Gastrocnemius medialis (tissue), 4 donors: ENCODE measurements around the gene STYX.
A peak's percentile ranks its signal among the peaks of the same experiment; 100 is the strongest.

Experiments used
- POLR2A ChIP-seq, 2 donors: fragments of 450-650 bp; IDR thresholded peaks; one replicate each; pipeline ENCODE4 v1.6.1; 2017; ENCODE audit warnings: antibody characterized with exemption in 2 of 2, mild to moderate bottlenecking in 2 of 2, moderate library complexity in 2 of 2
- TF ChIP-seq, protein P1 (sequence below), 5 experiments: fragments of 450-650 bp in 3 of 5; fragments of 200-600 bp in 2 of 5; sonication (generic) in 2 of 5; IDR thresholded peaks in 4 of 5; conservative IDR thresholded peaks in 1 of 5; 1 replicate in 4 of 5; 2 replicates in 1 of 5; pipeline ENCODE4 v1.5.1; 2016 to 2019; ENCODE audit warnings: antibody characterized with exemption in 5 of 5, mild to moderate bottlenecking in 3 of 5, moderate library complexity in 3 of 5

GRCh38 chr14:52695481-52696091 lies 34.4 kb upstream of the STYX start, which contains the start of gene ERO1A:
- TF ChIP-seq, protein P1, sequence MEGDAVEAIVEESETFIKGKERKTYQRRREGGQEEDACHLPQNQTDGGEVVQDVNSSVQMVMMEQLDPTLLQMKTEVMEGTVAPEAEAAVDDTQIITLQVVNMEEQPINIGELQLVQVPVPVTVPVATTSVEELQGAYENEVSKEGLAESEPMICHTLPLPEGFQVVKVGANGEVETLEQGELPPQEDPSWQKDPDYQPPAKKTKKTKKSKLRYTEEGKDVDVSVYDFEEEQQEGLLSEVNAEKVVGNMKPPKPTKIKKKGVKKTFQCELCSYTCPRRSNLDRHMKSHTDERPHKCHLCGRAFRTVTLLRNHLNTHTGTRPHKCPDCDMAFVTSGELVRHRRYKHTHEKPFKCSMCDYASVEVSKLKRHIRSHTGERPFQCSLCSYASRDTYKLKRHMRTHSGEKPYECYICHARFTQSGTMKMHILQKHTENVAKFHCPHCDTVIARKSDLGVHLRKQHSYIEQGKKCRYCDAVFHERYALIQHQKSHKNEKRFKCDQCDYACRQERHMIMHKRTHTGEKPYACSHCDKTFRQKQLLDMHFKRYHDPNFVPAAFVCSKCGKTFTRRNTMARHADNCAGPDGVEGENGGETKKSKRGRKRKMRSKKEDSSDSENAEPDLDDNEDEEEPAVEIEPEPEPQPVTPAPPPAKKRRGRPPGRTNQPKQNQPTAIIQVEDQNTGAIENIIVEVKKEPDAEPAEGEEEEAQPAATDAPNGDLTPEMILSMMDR (IDR thresholded peaks at IDR 0.05 in 4 of 5, conservative IDR thresholded peaks at IDR 0.05 in 1 of 5), result no peak
- TF ChIP-seq POLR2A (IDR thresholded peaks at IDR 0.05), result peak; percentile 84
